Prostate gland (tissue), 2 donors: ENCODE results near the gene PDE6B.

Source experiments
- POLR2A ChIP-seq: fragments of 450-650 bp; IDR thresholded peaks from one replicate; pipeline ENCODE4 v1.6.1; 2016; ENCODE audit warnings: antibody characterized with exemption, mild to moderate bottlenecking
- POLR2AphosphoS5 ChIP-seq: sonication (generic); formaldehyde crosslinking; IDR thresholded peaks from one replicate; pipeline ENCODE4 v1.6.1; 2017; ENCODE audit warnings: antibody characterized with exemption
- TF ChIP-seq, protein P1 (sequence below), 4 experiments: fragments of 200-600 bp in 2 of 4; fragments of 450-650 bp in 2 of 4; sonication (generic) in 2 of 4; IDR thresholded peaks; 1 replicate in 3 of 4; 2 replicates in 1 of 4; pipeline ENCODE4 v1.5.1; 2016 to 2019; ENCODE audit warnings: antibody characterized with exemption in 4 of 4, mild to moderate bottlenecking in 2 of 4, moderate library complexity in 2 of 4

DNA sequence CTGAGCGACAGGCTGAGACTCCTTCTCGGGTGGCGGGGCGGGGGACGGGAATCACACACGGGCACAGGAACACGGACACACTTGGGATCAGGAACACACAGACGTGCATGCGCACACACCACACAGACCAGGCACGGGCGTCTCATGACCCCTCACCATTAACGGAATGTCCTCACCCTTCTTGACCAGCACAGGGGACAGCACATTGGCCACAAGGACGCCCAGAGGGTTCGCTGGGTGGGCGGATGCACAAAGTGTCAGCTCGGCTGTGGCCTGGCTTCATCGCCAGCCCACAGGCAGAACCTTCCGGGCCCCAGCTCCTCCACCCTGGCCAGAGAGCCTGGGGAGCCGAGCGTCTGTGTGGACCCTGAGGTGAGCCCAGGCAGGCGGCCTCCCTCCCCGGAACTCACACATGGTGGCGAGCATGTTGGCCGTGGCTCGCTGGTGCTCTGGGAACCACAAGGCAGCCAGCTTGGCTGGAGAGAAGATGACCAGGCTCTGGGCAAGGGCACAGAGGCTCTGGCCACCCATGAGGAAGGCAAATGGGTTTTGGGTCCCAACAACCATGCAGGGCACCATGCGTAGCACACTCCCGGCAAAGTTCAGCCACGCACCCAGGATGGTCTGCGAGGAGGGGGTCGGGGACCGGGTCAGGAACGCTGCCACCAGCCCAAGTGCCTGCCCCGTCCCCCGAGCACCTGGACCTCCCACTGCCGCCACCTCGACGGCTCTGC is 60.5 kb downstream of the PDE6B start:
- TF ChIP-seq, protein P1, sequence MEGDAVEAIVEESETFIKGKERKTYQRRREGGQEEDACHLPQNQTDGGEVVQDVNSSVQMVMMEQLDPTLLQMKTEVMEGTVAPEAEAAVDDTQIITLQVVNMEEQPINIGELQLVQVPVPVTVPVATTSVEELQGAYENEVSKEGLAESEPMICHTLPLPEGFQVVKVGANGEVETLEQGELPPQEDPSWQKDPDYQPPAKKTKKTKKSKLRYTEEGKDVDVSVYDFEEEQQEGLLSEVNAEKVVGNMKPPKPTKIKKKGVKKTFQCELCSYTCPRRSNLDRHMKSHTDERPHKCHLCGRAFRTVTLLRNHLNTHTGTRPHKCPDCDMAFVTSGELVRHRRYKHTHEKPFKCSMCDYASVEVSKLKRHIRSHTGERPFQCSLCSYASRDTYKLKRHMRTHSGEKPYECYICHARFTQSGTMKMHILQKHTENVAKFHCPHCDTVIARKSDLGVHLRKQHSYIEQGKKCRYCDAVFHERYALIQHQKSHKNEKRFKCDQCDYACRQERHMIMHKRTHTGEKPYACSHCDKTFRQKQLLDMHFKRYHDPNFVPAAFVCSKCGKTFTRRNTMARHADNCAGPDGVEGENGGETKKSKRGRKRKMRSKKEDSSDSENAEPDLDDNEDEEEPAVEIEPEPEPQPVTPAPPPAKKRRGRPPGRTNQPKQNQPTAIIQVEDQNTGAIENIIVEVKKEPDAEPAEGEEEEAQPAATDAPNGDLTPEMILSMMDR (IDR thresholded peaks at IDR 0.05): no peak
- TF ChIP-seq POLR2A (no peak), POLR2AphosphoS5 (no peak)
